Stimulated activated naive CD8-positive, alpha-beta T cell treated with anti-CD3 and anti-CD28 coated beads, Interleukin-15, Interleukin-2, amounts not matched to agents 100 ng/mL and 50 ng/mL, for 24 hours (primary cell): Measurements from ENCODE around the gene B3GNT9.

Experiments
- H3K27ac Mint-ChIP-seq: one replicate; pipeline ENCODE4 v1.8.0; 2021; ENCODE audit warnings: mild to moderate bottlenecking, mixed read lengths
- H3K27me3 Mint-ChIP-seq: one replicate; pipeline ENCODE4 v1.8.0; 2021; ENCODE audit warnings: mixed read lengths
- H3K36me3 Mint-ChIP-seq: one replicate; pipeline ENCODE4 v1.8.0; 2021; ENCODE audit warnings: low read depth, mixed read lengths
- H3K4me1 Mint-ChIP-seq: one replicate; pipeline ENCODE4 v1.8.0; 2021; ENCODE audit warnings: low read depth, mixed read lengths
- H3K4me3 Mint-ChIP-seq: one replicate; pipeline ENCODE4 v1.8.0; 2021; ENCODE audit warnings: mild to moderate bottlenecking, mixed read lengths
- H3K9me3 Mint-ChIP-seq: one replicate; pipeline ENCODE4 v1.8.0; 2021; ENCODE audit warnings: mixed read lengths

Gene B3GNT9

GRCh38 chr16:67105881-67106280 lies 44.9 kb downstream of the B3GNT9 start:
- peaks cover 20% of the 10 kb centered on the region for H3K4me1 Mint-ChIP-seq
- H3K9me3 Mint-ChIP-seq, result no peaks in the 10 kb centered on the region
- H3K27ac Mint-ChIP-seq, result no peak overlapping the region
- H3K4me3 Mint-ChIP-seq, result no peak overlapping the region
- peaks cover 7% of the 10 kb centered on the region for H3K36me3 Mint-ChIP-seq
- no peaks in the 10 kb centered on the region for H3K27me3 Mint-ChIP-seq

- peaks cover 7% of the 10 kb centered on the region for H3K36me3 Mint-ChIP-seq
- no peak overlapping the region for H3K4me3 Mint-ChIP-seq
- no peaks in the 10 kb centered on the region for H3K9me3 Mint-ChIP-seq
- no peaks in the 10 kb centered on the region for H3K27me3 Mint-ChIP-seq
- no peak overlapping the region for H3K27ac Mint-ChIP-seq
- H3K4me1 Mint-ChIP-seq, result peaks cover 16% of the 10 kb centered on the region
Observed at GRCh38 chr16:67105246-67105645, 45.6 kb downstream of the B3GNT9 start.

GRCh38 chr16:67104845-67105244 lies 46.0 kb downstream of the B3GNT9 start:
- Mint-ChIP-seq H3K9me3 (no peaks in the 10 kb centered on the region), H3K4me1 (peaks cover 15% of the 10 kb centered on the region), H3K27me3 (no peaks in the 10 kb centered on the region), H3K4me3 (no peak overlapping the region), H3K36me3 (peaks cover 7% of the 10 kb centered on the region), H3K27ac (no peak overlapping the region)

GRCh38 chr16:67104061-67104460 lies 46.7 kb downstream of the B3GNT9 start:
- H3K4me3 Mint-ChIP-seq, result no peak overlapping the region
- no peaks in the 10 kb centered on the region for H3K9me3 Mint-ChIP-seq
- peaks cover 8% of the 10 kb centered on the region for H3K4me1 Mint-ChIP-seq
- H3K27me3 Mint-ChIP-seq, result no peaks in the 10 kb centered on the region
- peaks cover 13% of the 10 kb centered on the region for H3K36me3 Mint-ChIP-seq
- H3K27ac Mint-ChIP-seq, result no peak overlapping the region

GRCh38 chr16:67101311-67102082 lies 49.3 kb downstream of the B3GNT9 start:
- Mint-ChIP-seq H3K4me3 (no peak overlapping the region), H3K9me3 (no peaks in the 10 kb centered on the region), H3K4me1 (peaks cover 5% of the 10 kb centered on the region), H3K27me3 (no peaks in the 10 kb centered on the region), H3K36me3 (peaks cover 15% of the 10 kb centered on the region), H3K27ac (no peak overlapping the region)

GRCh38 chr16:67100569-67101310 lies 50.1 kb downstream of the B3GNT9 start:
- Mint-ChIP-seq H3K4me1 (peaks cover 5% of the 10 kb centered on the region), H3K27me3 (no peaks in the 10 kb centered on the region), H3K36me3 (peaks cover 15% of the 10 kb centered on the region), H3K4me3 (no peak overlapping the region), H3K27ac (no peak overlapping the region), H3K9me3 (no peaks in the 10 kb centered on the region)

- Mint-ChIP-seq H3K27me3 (no peaks in the 10 kb centered on the region), H3K9me3 (no peaks in the 10 kb centered on the region), H3K27ac (no peak overlapping the region), H3K36me3 (peaks cover 19% of the 10 kb centered on the region), H3K4me3 (no peak overlapping the region), H3K4me1 (peaks cover 5% of the 10 kb centered on the region)
Observed at GRCh38 chr16:67098599-67098998, 52.2 kb downstream of the B3GNT9 start.
